ENCODE measurements around the gene RAD9B. TPM values are rescaled to one million over a fixed set of nuclear protein-coding genes. Genes with fewer than 3 reads are reported as not detected.

The RAD9B gene
- total and polyA plus RNA-seq, 8 donors: 0.55 to 1.8 (median 1.6) TPM

GRCh38 chr12:110536834-110537604, 34.9 kb downstream of the RAD9B start:
- peaks cover 0 to 20% of the 10 kb centered on the region in 2 donors for H3K4me1 ChIP-seq
- no peaks in the 10 kb centered on the region for H3K9me3 ChIP-seq
- TF ChIP-seq CTCF (IDR thresholded peaks at IDR 0.05): no peak
- intact Hi-C loops (cut with DNase I): no loop called here
- peak overlapping the region in 1 of 2 donors; percentile 37 for H3K27ac ChIP-seq
- peak; percentile 11 for ATAC-seq
- H3K4me3 ChIP-seq: no peak overlapping the region
- peaks cover 0 to 68% of the 10 kb centered on the region in 2 donors for H3K36me3 ChIP-seq
- no peaks in the 10 kb centered on the region for H3K27me3 ChIP-seq
- no peak for DNase-seq

GRCh38 chr12:110537605-110538409, 35.7 kb downstream of the RAD9B start:
- Histone ChIP-seq H3K36me3 (peaks cover 0 to 67% of the 10 kb centered on the region in 2 donors), H3K4me1 (peaks cover 3 to 23% of the 10 kb centered on the region in 2 donors), H3K4me3 (no peak overlapping the region), H3K9me3 (no peaks in the 10 kb centered on the region), H3K27me3 (no peaks in the 10 kb centered on the region), H3K27ac (peak overlapping the region in 1 of 2 donors; percentile 37)
- peak; percentile 72 for ATAC-seq
- TF ChIP-seq CTCF (IDR thresholded peaks at IDR 0.05): no peak
- DNase-seq: no peak
- intact Hi-C loops (cut with DNase I): no loop called here

- Histone ChIP-seq H3K9me3 (no peaks in the 10 kb centered on the region), H3K4me3 (no peak overlapping the region), H3K36me3 (peaks cover 0 to 61% of the 10 kb centered on the region in 2 donors), H3K4me1 (peaks cover 13 to 31% of the 10 kb centered on the region in 2 donors), H3K27ac (no peak overlapping the region), H3K27me3 (no peaks in the 10 kb centered on the region)
- ATAC-seq (peak; percentile 15), DNase-seq (no peak)
- no peak for TF ChIP-seq CTCF (IDR thresholded peaks at IDR 0.05)
- intact Hi-C loops (cut with DNase I): no loop called here
Measured at GRCh38 chr12:110538869-110539622, 36.9 kb downstream of the RAD9B start.

- no peak for TF ChIP-seq CTCF (IDR thresholded peaks at IDR 0.05)
- intact Hi-C loops (cut with DNase I): no loop called here
- no peak for DNase-seq
- peaks cover 0 to 71% of the 10 kb centered on the region in 2 donors for H3K36me3 ChIP-seq
- no peaks in the 10 kb centered on the region for H3K27me3 ChIP-seq
- no peak overlapping the region for H3K4me3 ChIP-seq
- no peak overlapping the region for H3K27ac ChIP-seq
- no peaks in the 10 kb centered on the region for H3K9me3 ChIP-seq
- peaks cover 16 to 38% of the 10 kb centered on the region in 2 donors for H3K4me1 ChIP-seq
- no peak for ATAC-seq
Measured at GRCh38 chr12:110540048-110540447, 37.9 kb downstream of the RAD9B start.
